SK-N-SH treated with all-trans-retinoic acid at 6 μM for 48 hours (cell line): Measurements from ENCODE around the gene HEPN1.

Experiments
- ATAC-seq: fragments of 200-7000 bp; cut with Tn5 transposase; 3 replicates; pipeline ENCODE4 v1.9.1; 2020; ENCODE audit warnings: mild to moderate bottlenecking, moderate library complexity
- ARNTL ChIP-seq: fragments of 450-650 bp; formaldehyde crosslinking; IDR thresholded peaks from 2 replicates; pipeline ENCODE4 v1.5.0; 2020; ENCODE audit warnings: low read depth, mild to moderate bottlenecking, moderate library complexity, borderline replicate concordance
- BACH2 ChIP-seq: fragments of 250-450 bp; sonication (Bioruptor Pico); IDR thresholded peaks from 2 replicates; pipeline ENCODE4 v1.9.0; 2021; ENCODE audit warnings: mild to moderate bottlenecking, borderline replicate concordance
- CSDC2 ChIP-seq: fragments of 250-450 bp; sonication (Bioruptor Pico); IDR thresholded peaks from 2 replicates; pipeline ENCODE4 v1.5.0; 2020; ENCODE audit warnings: mild to moderate bottlenecking, moderate library complexity
- CSRNP3 ChIP-seq: fragments of 250-450 bp; sonication (Bioruptor Pico); IDR thresholded peaks from 2 replicates; pipeline ENCODE4 v1.5.1; 2021; ENCODE audit warnings: mild to moderate bottlenecking, moderate library complexity
- ESRRG ChIP-seq: fragments of 250-450 bp; sonication (Bioruptor Pico); IDR thresholded peaks from 2 replicates; pipeline ENCODE4 v1.6.1; 2021; ENCODE audit warnings: mild to moderate bottlenecking
- GLIS3 ChIP-seq: fragments of 250-450 bp; sonication (Bioruptor Pico); IDR thresholded peaks from 2 replicates; pipeline ENCODE4 v1.5.0; 2020; ENCODE audit warnings: mild to moderate bottlenecking, moderate library complexity
- ISL1 ChIP-seq: fragments of 250-450 bp; sonication (Bioruptor Pico); IDR thresholded peaks from 2 replicates; pipeline ENCODE4 v2.1.2; 2022; ENCODE audit warnings: mild to moderate bottlenecking, moderate library complexity
- PATZ1 ChIP-seq: fragments of 250-450 bp; sonication (Bioruptor Pico); IDR thresholded peaks from 2 replicates; pipeline ENCODE4 v1.8.0; 2020; ENCODE audit warnings: mild to moderate bottlenecking, moderate library complexity, borderline replicate concordance
- PPARA ChIP-seq: fragments of 250-450 bp; sonication (Bioruptor Pico); IDR thresholded peaks from 2 replicates; pipeline ENCODE4 v1.5.0; 2020; ENCODE audit warnings: mild to moderate bottlenecking, borderline replicate concordance
- RARB ChIP-seq: fragments of 250-450 bp; sonication (Bioruptor Pico); IDR thresholded peaks from 2 replicates; pipeline ENCODE4 v1.8.0; 2021; ENCODE audit warnings: mild to moderate bottlenecking, moderate library complexity
- SNAI2 ChIP-seq: fragments of 250-450 bp; sonication (Bioruptor Pico); IDR thresholded peaks from 2 replicates; pipeline ENCODE4 v1.5.0; 2020; ENCODE audit warnings: mild to moderate bottlenecking, moderate library complexity
- TCF4 ChIP-seq: fragments of 250-450 bp; sonication (Bioruptor Pico); IDR thresholded peaks from 2 replicates; pipeline ENCODE4 v1.8.0; 2021; ENCODE audit warnings: mild to moderate bottlenecking, moderate library complexity, borderline replicate concordance
- TOX ChIP-seq: fragments of 250-450 bp; sonication (Bioruptor Pico); IDR thresholded peaks from 2 replicates; pipeline ENCODE4 v1.8.0; 2021; ENCODE audit warnings: mild to moderate bottlenecking, moderate library complexity, borderline replicate concordance
- ZC3H10 ChIP-seq: fragments of 250-450 bp; sonication (Bioruptor Pico); IDR thresholded peaks from 2 replicates; pipeline ENCODE4 v1.5.1; 2021; ENCODE audit warnings: mild to moderate bottlenecking, moderate library complexity
- ZFP3 ChIP-seq: fragments of 250-450 bp; sonication (Bioruptor Pico); IDR thresholded peaks from 2 replicates; pipeline ENCODE4 v1.5.0; 2020; ENCODE audit warnings: mild to moderate bottlenecking, moderate library complexity
- ZFP30 ChIP-seq: fragments of 450-650 bp; formaldehyde crosslinking; IDR thresholded peaks from 2 replicates; pipeline ENCODE4 v1.5.0; 2022; ENCODE audit warnings: mild to moderate bottlenecking, moderate library complexity
- ZNF565 ChIP-seq: fragments of 450-650 bp; formaldehyde crosslinking; conservative IDR thresholded peaks from 2 replicates; pipeline ENCODE4 v1.5.0; 2020; ENCODE audit warnings: low read depth, mild to moderate bottlenecking, moderate library complexity
- ZNF8 ChIP-seq: fragments of 450-650 bp; formaldehyde crosslinking; IDR thresholded peaks from 2 replicates; pipeline ENCODE4 v1.5.0; 2020; ENCODE audit warnings: mild to moderate bottlenecking, moderate library complexity
- TF ChIP-seq, protein P1 (sequence below): fragments of 250-450 bp; sonication (Bioruptor Pico); IDR thresholded peaks from 2 replicates; pipeline ENCODE4 v1.8.0; 2021; ENCODE audit warnings: low read depth, mild to moderate bottlenecking, moderate library complexity, borderline replicate concordance
- TF ChIP-seq, protein P2 (sequence below): fragments of 250-450 bp; sonication (Bioruptor Pico); IDR thresholded peaks from 2 replicates; pipeline ENCODE4 v1.5.1; 2020; ENCODE audit warnings: low read depth, mild to moderate bottlenecking, moderate library complexity
- TF ChIP-seq, protein P3 (sequence below): fragments of 250-450 bp; sonication (Bioruptor Pico); IDR thresholded peaks from 2 replicates; pipeline ENCODE4 v1.5.0; 2020; ENCODE audit warnings: mild to moderate bottlenecking, moderate library complexity

Gene HEPN1

GRCh38 chr11:124946735-124947141, 27.7 kb downstream of the HEPN1 start:
- TF ChIP-seq GLIS3 (CRISPR knock-in tag) (no peak), ZFP3 (CRISPR knock-in tag) (no peak), CSRNP3 (CRISPR knock-in tag) (no peak), BACH2 (CRISPR knock-in tag) (no peak), ESRRG (CRISPR knock-in tag) (no peak), RARB (CRISPR knock-in tag) (no peak), CSDC2 (CRISPR knock-in tag) (no peak), ZFP30 (CRISPR knock-in tag) (no peak), TOX (CRISPR knock-in tag) (no peak), ARNTL (CRISPR knock-in tag) (no peak), ZC3H10 (CRISPR knock-in tag) (no peak), SNAI2 (no peak), PATZ1 (CRISPR knock-in tag) (no peak), ZNF8 (CRISPR knock-in tag) (no peak), TCF4 (CRISPR knock-in tag) (no peak)
- TF ChIP-seq, protein P1, sequence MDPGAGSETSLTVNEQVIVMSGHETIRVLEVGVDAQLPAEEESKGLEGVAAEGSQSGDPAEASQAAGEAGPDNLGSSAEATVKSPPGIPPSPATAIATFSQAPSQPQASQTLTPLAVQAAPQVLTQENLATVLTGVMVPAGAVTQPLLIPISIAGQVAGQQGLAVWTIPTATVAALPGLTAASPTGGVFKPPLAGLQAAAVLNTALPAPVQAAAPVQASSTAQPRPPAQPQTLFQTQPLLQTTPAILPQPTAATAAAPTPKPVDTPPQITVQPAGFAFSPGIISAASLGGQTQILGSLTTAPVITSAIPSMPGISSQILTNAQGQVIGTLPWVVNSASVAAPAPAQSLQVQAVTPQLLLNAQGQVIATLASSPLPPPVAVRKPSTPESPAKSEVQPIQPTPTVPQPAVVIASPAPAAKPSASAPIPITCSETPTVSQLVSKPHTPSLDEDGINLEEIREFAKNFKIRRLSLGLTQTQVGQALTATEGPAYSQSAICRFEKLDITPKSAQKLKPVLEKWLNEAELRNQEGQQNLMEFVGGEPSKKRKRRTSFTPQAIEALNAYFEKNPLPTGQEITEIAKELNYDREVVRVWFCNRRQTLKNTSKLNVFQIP: no peak
- TF ChIP-seq, protein P2, sequence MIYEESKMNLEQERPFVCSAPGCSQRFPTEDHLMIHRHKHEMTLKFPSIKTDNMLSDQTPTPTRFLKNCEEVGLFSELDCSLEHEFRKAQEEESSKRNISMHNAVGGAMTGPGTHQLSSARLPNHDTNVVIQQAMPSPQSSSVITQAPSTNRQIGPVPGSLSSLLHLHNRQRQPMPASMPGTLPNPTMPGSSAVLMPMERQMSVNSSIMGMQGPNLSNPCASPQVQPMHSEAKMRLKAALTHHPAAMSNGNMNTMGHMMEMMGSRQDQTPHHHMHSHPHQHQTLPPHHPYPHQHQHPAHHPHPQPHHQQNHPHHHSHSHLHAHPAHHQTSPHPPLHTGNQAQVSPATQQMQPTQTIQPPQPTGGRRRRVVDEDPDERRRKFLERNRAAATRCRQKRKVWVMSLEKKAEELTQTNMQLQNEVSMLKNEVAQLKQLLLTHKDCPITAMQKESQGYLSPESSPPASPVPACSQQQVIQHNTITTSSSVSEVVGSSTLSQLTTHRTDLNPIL (CRISPR knock-in tag): no peak
- ATAC-seq: no peak

DNA sequence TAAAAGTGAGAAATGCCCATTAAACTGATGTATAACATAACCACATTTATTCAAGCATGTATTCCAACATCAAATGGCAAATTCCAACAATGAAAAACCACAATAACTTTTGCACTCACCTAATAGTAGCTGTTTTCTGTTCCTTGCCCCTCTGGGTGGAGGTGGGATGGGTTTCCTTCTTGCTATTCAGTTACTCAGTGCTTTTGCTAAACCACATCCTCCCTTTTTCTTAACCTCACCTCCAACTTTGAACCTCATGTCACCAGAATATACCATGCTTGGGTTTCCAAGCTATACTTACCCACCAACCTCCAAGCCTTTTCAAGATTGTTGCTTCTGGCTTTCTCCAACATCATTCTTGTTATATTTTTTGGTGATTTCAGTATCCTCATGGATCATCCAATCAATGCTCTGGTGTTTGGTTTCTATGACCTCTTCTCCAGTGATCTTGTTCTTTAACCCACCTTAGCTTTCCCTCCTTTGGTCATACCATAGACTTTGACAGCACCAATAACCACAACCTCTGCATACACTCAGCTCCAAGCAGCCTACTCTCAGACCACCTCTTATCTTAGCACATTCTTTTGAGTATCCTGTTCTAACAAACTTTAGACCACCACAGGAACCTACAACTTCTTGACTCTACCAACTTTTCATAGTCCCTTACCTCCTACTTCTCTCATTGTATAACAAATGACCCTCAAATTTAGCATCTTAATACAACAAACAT, 31.7 kb downstream of the HEPN1 start:
- TF ChIP-seq ESRRG (CRISPR knock-in tag): no peak
- TF ChIP-seq ZFP3 (CRISPR knock-in tag): no peak
- TF ChIP-seq ZNF565 (CRISPR knock-in tag): no peak
- no peak for TF ChIP-seq ZC3H10 (CRISPR knock-in tag)
- TF ChIP-seq PPARA (CRISPR knock-in tag): no peak
- TF ChIP-seq TCF4 (CRISPR knock-in tag): no peak
- no peak for TF ChIP-seq ISL1
- TF ChIP-seq ZNF8 (CRISPR knock-in tag): no peak
- no peak for TF ChIP-seq ZFP30 (CRISPR knock-in tag)
- no peak for TF ChIP-seq CSRNP3 (CRISPR knock-in tag)
- TF ChIP-seq, protein P3, sequence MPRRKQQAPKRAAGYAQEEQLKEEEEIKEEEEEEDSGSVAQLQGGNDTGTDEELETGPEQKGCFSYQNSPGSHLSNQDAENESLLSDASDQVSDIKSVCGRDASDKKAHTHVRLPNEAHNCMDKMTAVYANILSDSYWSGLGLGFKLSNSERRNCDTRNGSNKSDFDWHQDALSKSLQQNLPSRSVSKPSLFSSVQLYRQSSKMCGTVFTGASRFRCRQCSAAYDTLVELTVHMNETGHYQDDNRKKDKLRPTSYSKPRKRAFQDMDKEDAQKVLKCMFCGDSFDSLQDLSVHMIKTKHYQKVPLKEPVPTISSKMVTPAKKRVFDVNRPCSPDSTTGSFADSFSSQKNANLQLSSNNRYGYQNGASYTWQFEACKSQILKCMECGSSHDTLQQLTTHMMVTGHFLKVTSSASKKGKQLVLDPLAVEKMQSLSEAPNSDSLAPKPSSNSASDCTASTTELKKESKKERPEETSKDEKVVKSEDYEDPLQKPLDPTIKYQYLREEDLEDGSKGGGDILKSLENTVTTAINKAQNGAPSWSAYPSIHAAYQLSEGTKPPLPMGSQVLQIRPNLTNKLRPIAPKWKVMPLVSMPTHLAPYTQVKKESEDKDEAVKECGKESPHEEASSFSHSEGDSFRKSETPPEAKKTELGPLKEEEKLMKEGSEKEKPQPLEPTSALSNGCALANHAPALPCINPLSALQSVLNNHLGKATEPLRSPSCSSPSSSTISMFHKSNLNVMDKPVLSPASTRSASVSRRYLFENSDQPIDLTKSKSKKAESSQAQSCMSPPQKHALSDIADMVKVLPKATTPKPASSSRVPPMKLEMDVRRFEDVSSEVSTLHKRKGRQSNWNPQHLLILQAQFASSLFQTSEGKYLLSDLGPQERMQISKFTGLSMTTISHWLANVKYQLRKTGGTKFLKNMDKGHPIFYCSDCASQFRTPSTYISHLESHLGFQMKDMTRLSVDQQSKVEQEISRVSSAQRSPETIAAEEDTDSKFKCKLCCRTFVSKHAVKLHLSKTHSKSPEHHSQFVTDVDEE (CRISPR knock-in tag): no peak
- no peak for TF ChIP-seq TOX (CRISPR knock-in tag)
- no peak for TF ChIP-seq RARB (CRISPR knock-in tag)
- no peak for TF ChIP-seq SNAI2
- TF ChIP-seq ARNTL (CRISPR knock-in tag): no peak
- TF ChIP-seq, protein P2 (CRISPR knock-in tag): no peak
- TF ChIP-seq PATZ1 (CRISPR knock-in tag): no peak
- no peak for ATAC-seq
